Caco-2 (cell line): Measurements from ENCODE around the gene TRAF2. TPM values are rescaled to one million over a fixed set of nuclear protein-coding genes. Genes with fewer than 3 reads are reported as not detected.

Experiments
- BruUV-seq: library from RNA; stranded (reverse); fragments of 400-500 nt; replicated peaks from 2 replicates; lab custom pipeline; 2021; lab: Mats Ljungman, UMichigan
- CTCF ChIA-PET: fragments of 300-600 bp; sonication (Branson Sonifier 250); formaldehyde crosslinking; loops from one replicate; lab custom pipeline; 2022; ENCODE audit warnings: antibody characterized with exemption; lab: Charles Lee
- POLR2A ChIA-PET: fragments of 300-600 bp; sonication (Branson Sonifier 250); formaldehyde crosslinking; loops from one replicate; lab custom pipeline; 2022; ENCODE audit warnings: antibody characterized with exemption; lab: Charles Lee
- DNase-seq, 2 experiments: peaks; one replicate each; pipeline versions ENCODE4 v3.0.0 to v3.0.0-alpha.2; 2020 to 2022
- H3K27me3 ChIP-seq: replicated peaks from 2 replicates; pipeline ENCODE4 v1.6.0; 2011; ENCODE audit warnings: low read length; ENCODE audit not compliant: control insufficient read depth, insufficient read depth
- H3K36me3 ChIP-seq: 2 replicates; pipeline ENCODE4 v1.5.1; 2011; ENCODE audit warnings: low read length; ENCODE audit not compliant: control insufficient read depth, insufficient read depth
- H3K4me1 ChIP-seq: fragments of 250-450 bp; sonication (Bioruptor Pico); 2 replicates; pipeline ENCODE4 v1.5.1; 2020; ENCODE audit warnings: mild to moderate bottlenecking
- H3K4me3 ChIP-seq: 2 replicates; pipeline ENCODE4 v1.5.1; 2011; ENCODE audit warnings: low read depth, mild to moderate bottlenecking, control low read depth, low read length
- H3K9me3 ChIP-seq: fragments of 250-450 bp; sonication (Bioruptor Pico); 2 replicates; pipeline ENCODE4 v1.5.1; 2020; ENCODE audit warnings: mild to moderate bottlenecking, moderate library complexity
- H3K27ac Mint-ChIP-seq: one replicate; pipeline ENCODE4 v1.8.0; 2022; ENCODE audit warnings: mixed read lengths; ENCODE audit not compliant: unreplicated experiment
- H3K27me3 Mint-ChIP-seq: one replicate; pipeline ENCODE4 v1.8.0; 2022; ENCODE audit warnings: mixed read lengths; ENCODE audit not compliant: insufficient read depth, unreplicated experiment
- H3K36me3 Mint-ChIP-seq: one replicate; pipeline ENCODE4 v1.8.0; 2022; ENCODE audit warnings: mild to moderate bottlenecking, mixed read lengths; ENCODE audit not compliant: insufficient read depth, unreplicated experiment
- H3K4me1 Mint-ChIP-seq: one replicate; pipeline ENCODE4 v1.8.0; 2022; ENCODE audit warnings: low read depth, mixed read lengths; ENCODE audit not compliant: unreplicated experiment
- H3K4me3 Mint-ChIP-seq: one replicate; pipeline ENCODE4 v1.8.0; 2022; ENCODE audit warnings: mild to moderate bottlenecking, moderate library complexity, mixed read lengths; ENCODE audit not compliant: unreplicated experiment
- H3K9me3 Mint-ChIP-seq: one replicate; pipeline ENCODE4 v1.8.0; 2022; ENCODE audit warnings: mixed read lengths; ENCODE audit not compliant: unreplicated experiment
- CTCF ChIP-seq, 2 experiments: fragments of 200-600 bp in 1 of 2; IDR thresholded peaks; 1 replicate in 1 of 2; 2 replicates in 1 of 2; pipeline versions ENCODE4 v1.5.1 to v1.8.0; 2011 to 2022; ENCODE audit warnings: antibody characterized with exemption in 1 of 2, control low read depth in 1 of 2, inconsistent platforms in 1 of 2, low read depth in 1 of 2, low read length in 1 of 2, mild to moderate bottlenecking in 1 of 2, moderate library complexity in 1 of 2; ENCODE audit not compliant: insufficient read depth in 1 of 2, severe bottlenecking in 1 of 2, unreplicated experiment in 1 of 2
- intact Hi-C: fragments of 100-400 bp; cut with micrococcal nuclease; formaldehyde crosslinking; loops from one replicate; pipeline ENCODE4 v1.10.0; 2022; ENCODE audit not compliant: unreplicated experiment
- total RNA-seq: library from RNA; stranded (reverse); gene quantifications from 2 replicates; pipeline ENCODE4 v1.2.3, GENCODE V29; 2022

The TRAF2 gene
- total RNA-seq, 1 experiment from 2014 or later, result 41.7 TPM

- Mint-ChIP-seq H3K4me1 (no peaks in the 10 kb centered on the region), H3K4me3 (no peak overlapping the region), H3K27ac (no peak overlapping the region), H3K36me3 (no peaks in the 10 kb centered on the region), H3K9me3 (no peaks in the 10 kb centered on the region), H3K27me3 (no peaks in the 10 kb centered on the region)
- Histone ChIP-seq H3K9me3 (no peaks in the 10 kb centered on the region), H3K36me3 (no peaks in the 10 kb centered on the region), H3K27me3 (no peaks in the 10 kb centered on the region), H3K4me1 (no peaks in the 10 kb centered on the region), H3K4me3 (no peak overlapping the region)
- intact Hi-C loops, result no loop called here
- POLR2A ChIA-PET, result no interaction called here
- DNase-seq, result no peak
- CTCF ChIA-PET, result no interaction called here
- BruUV-seq, result no TSS peak
- no peak for TF ChIP-seq CTCF (IDR thresholded peaks at IDR 0.05; ENCODE audit: insufficient read depth in 1 of 2, low read depth in 1 of 2, low read length in 1 of 2, severe bottlenecking in 1 of 2, unreplicated experiment in 1 of 2)
These were observed 85.4 kb downstream of the TRAF2 start for GRCh38 chr9:136971746-136972145.

GRCh38 chr9:136972335-136972734, 86.0 kb downstream of the TRAF2 start:
- H3K4me3 ChIP-seq, result no peak overlapping the region
- Mint-ChIP-seq H3K36me3 (no peaks in the 10 kb centered on the region), H3K27me3 (no peaks in the 10 kb centered on the region), H3K4me1 (no peaks in the 10 kb centered on the region), H3K27ac (no peak overlapping the region), H3K4me3 (no peak overlapping the region), H3K9me3 (no peaks in the 10 kb centered on the region)
- intact Hi-C loops, result no loop called here
- H3K9me3 ChIP-seq, result no peaks in the 10 kb centered on the region
- no peaks in the 10 kb centered on the region for H3K36me3 ChIP-seq
- POLR2A ChIA-PET, result no interaction called here
- H3K4me1 ChIP-seq, result no peaks in the 10 kb centered on the region
- TF ChIP-seq CTCF (IDR thresholded peaks at IDR 0.05; ENCODE audit: insufficient read depth in 1 of 2, low read depth in 1 of 2, low read length in 1 of 2, severe bottlenecking in 1 of 2, unreplicated experiment in 1 of 2), result no peak
- no peak for DNase-seq
- no TSS peak for BruUV-seq
- CTCF ChIA-PET, result no interaction called here
- no peaks in the 10 kb centered on the region for H3K27me3 ChIP-seq

- Mint-ChIP-seq H3K36me3 (no peaks in the 10 kb centered on the region), H3K27ac (no peak overlapping the region), H3K4me3 (no peak overlapping the region), H3K27me3 (no peaks in the 10 kb centered on the region), H3K4me1 (no peaks in the 10 kb centered on the region), H3K9me3 (no peaks in the 10 kb centered on the region)
- ChIA-PET POLR2A (no interaction called here), CTCF (no interaction called here)
- BruUV-seq, result no TSS peak
- Histone ChIP-seq H3K4me3 (no peak overlapping the region), H3K4me1 (no peaks in the 10 kb centered on the region), H3K36me3 (no peaks in the 10 kb centered on the region), H3K27me3 (no peaks in the 10 kb centered on the region), H3K9me3 (no peaks in the 10 kb centered on the region)
- no peak for TF ChIP-seq CTCF (IDR thresholded peaks at IDR 0.05; ENCODE audit: insufficient read depth in 1 of 2, low read depth in 1 of 2, low read length in 1 of 2, severe bottlenecking in 1 of 2, unreplicated experiment in 1 of 2)
- intact Hi-C loops, result no loop called here
- no peak for DNase-seq
These were observed 86.4 kb downstream of the TRAF2 start for GRCh38 chr9:136972743-136973142.
